ENCODE data around the gene NUDCD3.

Gene NUDCD3

DNA sequence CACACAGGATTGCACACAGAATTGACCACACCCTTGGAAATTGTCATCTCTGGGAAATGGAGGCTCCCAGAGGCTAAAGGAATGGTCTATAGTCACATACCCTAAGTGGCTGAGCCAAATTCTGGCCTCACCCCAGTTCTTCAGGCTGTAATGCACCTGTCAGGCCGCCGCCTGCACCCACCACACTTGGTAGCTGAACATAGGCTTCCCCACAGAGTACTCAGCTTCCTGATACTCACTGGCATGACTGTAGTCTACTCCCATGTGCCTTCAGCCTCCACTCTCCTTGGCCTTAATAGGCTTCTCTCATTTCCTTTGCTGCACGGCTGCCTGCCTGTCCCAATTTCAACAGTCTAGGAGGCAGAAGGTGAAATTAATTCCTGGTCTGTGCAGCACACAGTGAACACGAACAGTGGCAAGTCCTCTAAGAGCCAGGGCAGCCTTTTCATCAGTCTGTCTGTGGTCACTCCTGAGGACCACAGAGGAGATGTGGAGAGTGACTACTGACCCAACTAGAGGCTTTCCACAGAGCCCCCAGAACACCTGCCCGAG is 42.5 kb downstream of the NUDCD3 start:
- peaks cover 69% of the 10 kb centered on the region for H3K4me1 ChIP-seq (ENCODE audit: control insufficient read depth, low read length)
- TF ChIP-seq, protein P1, sequence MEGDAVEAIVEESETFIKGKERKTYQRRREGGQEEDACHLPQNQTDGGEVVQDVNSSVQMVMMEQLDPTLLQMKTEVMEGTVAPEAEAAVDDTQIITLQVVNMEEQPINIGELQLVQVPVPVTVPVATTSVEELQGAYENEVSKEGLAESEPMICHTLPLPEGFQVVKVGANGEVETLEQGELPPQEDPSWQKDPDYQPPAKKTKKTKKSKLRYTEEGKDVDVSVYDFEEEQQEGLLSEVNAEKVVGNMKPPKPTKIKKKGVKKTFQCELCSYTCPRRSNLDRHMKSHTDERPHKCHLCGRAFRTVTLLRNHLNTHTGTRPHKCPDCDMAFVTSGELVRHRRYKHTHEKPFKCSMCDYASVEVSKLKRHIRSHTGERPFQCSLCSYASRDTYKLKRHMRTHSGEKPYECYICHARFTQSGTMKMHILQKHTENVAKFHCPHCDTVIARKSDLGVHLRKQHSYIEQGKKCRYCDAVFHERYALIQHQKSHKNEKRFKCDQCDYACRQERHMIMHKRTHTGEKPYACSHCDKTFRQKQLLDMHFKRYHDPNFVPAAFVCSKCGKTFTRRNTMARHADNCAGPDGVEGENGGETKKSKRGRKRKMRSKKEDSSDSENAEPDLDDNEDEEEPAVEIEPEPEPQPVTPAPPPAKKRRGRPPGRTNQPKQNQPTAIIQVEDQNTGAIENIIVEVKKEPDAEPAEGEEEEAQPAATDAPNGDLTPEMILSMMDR (IDR thresholded peaks at IDR 0.05; ENCODE audit: low read depth, low read length, poor library complexity, severe bottlenecking) = no peak
- TF ChIP-seq EZH2phosphoT487 (IDR thresholded peaks at IDR 0.05; ENCODE audit: borderline replicate concordance, low read length) = no peak
- H3K79me2 ChIP-seq (ENCODE audit: control insufficient read depth, low read length) = peaks cover 98% of the 10 kb centered on the region
- H3K4me2 ChIP-seq (ENCODE audit: low read length) = peak overlapping the region; percentile 65
- H3K36me3 ChIP-seq (ENCODE audit: control insufficient read depth, low read length) = peaks cover 72% of the 10 kb centered on the region
- H4K20me1 ChIP-seq (ENCODE audit: control insufficient read depth, insufficient read depth, low read depth, low read length) = no peaks in the 10 kb centered on the region
- H3K9me3 ChIP-seq (ENCODE audit: control insufficient read depth, insufficient read depth, low read length) = peaks cover 10% of the 10 kb centered on the region; the same call in 1 of the 2 replicates
- H3K27me3 ChIP-seq (ENCODE audit: control insufficient read depth, low read length) = no peaks in the 10 kb centered on the region
- no peaks in the 10 kb centered on the region for H3K9me2 ChIP-seq (replicated peaks; ENCODE audit: control insufficient read depth, low read length)
- H3F3A ChIP-seq (ENCODE audit: control insufficient read depth, insufficient read depth) = peaks cover 13% of the 10 kb centered on the region
- peak overlapping the region; percentile 64 for H3K27ac ChIP-seq (ENCODE audit: low read depth, low read length)
- peak overlapping the region; percentile 54 for H3K4me3 ChIP-seq (ENCODE audit: low read length)

GRCh38 chr7:44445986-44446671 is 44.3 kb downstream of the NUDCD3 start:
- H4K20me1 ChIP-seq (ENCODE audit: control insufficient read depth, insufficient read depth, low read depth, low read length) = no peaks in the 10 kb centered on the region
- no peak overlapping the region for H3K4me3 ChIP-seq (ENCODE audit: low read length)
- H3K27me3 ChIP-seq (ENCODE audit: control insufficient read depth, low read length) = no peaks in the 10 kb centered on the region
- peaks cover 10% of the 10 kb centered on the region; the same call in 1 of the 2 replicates for H3K9me3 ChIP-seq (ENCODE audit: control insufficient read depth, insufficient read depth, low read length)
- no peaks in the 10 kb centered on the region for H3K9me2 ChIP-seq (replicated peaks; ENCODE audit: control insufficient read depth, low read length)
- peaks cover 96% of the 10 kb centered on the region for H3K79me2 ChIP-seq (ENCODE audit: control insufficient read depth, low read length)
- TF ChIP-seq EZH2phosphoT487 (IDR thresholded peaks at IDR 0.05; ENCODE audit: borderline replicate concordance, low read length) = no peak
- TF ChIP-seq, protein P1 (IDR thresholded peaks at IDR 0.05; ENCODE audit: low read depth, low read length, poor library complexity, severe bottlenecking) = no peak
- H3K36me3 ChIP-seq (ENCODE audit: control insufficient read depth, low read length) = peaks cover 59% of the 10 kb centered on the region
- no peak overlapping the region for H3K27ac ChIP-seq (ENCODE audit: low read depth, low read length)
- peaks cover 13% of the 10 kb centered on the region for H3F3A ChIP-seq (ENCODE audit: control insufficient read depth, insufficient read depth)
- peaks cover 55% of the 10 kb centered on the region for H3K4me1 ChIP-seq (ENCODE audit: control insufficient read depth, low read length)
- no peak overlapping the region for H3K4me2 ChIP-seq (ENCODE audit: low read length)

GRCh38 chr7:44441079-44441478 is 49.4 kb downstream of the NUDCD3 start:
- Histone ChIP-seq H3K27me3 (ENCODE audit: control insufficient read depth, low read length) (no peaks in the 10 kb centered on the region), H3K27ac (ENCODE audit: low read depth, low read length) (no peak overlapping the region), H3F3A (ENCODE audit: control insufficient read depth, insufficient read depth) (peaks cover 10% of the 10 kb centered on the region), H4K20me1 (ENCODE audit: control insufficient read depth, insufficient read depth, low read depth, low read length) (no peaks in the 10 kb centered on the region), H3K4me2 (ENCODE audit: low read length) (no peak overlapping the region), H3K36me3 (ENCODE audit: control insufficient read depth, low read length) (peaks cover 40% of the 10 kb centered on the region), H3K4me3 (ENCODE audit: low read length) (no peak overlapping the region), H3K79me2 (ENCODE audit: control insufficient read depth, low read length) (peaks cover 89% of the 10 kb centered on the region), H3K4me1 (ENCODE audit: control insufficient read depth, low read length) (peaks cover 27% of the 10 kb centered on the region), H3K9me2 (replicated peaks; ENCODE audit: control insufficient read depth, low read length) (no peaks in the 10 kb centered on the region), H3K9me3 (ENCODE audit: control insufficient read depth, insufficient read depth, low read length) (peaks cover 10% of the 10 kb centered on the region; the same call in 1 of the 2 replicates)
- no peak for TF ChIP-seq EZH2phosphoT487 (IDR thresholded peaks at IDR 0.05; ENCODE audit: borderline replicate concordance, low read length)
- TF ChIP-seq, protein P1 (IDR thresholded peaks at IDR 0.05; ENCODE audit: low read depth, low read length, poor library complexity, severe bottlenecking) = no peak
